ENCODE data around the gene UIMC1.

- TF ChIP-seq CTCF (conservative IDR thresholded peaks at IDR 0.05 in 1 of 2, IDR thresholded peaks at IDR 0.05 in 1 of 2; ENCODE audit: extremely low read depth in 1 of 2, insufficient read depth in 1 of 2, low read depth in 1 of 2, low read length in 2 of 2) (no peak), EZH2 (IDR thresholded peaks at IDR 0.05; ENCODE audit: borderline replicate concordance, low read length) (no peak)
Observed at GRCh38 chr5:176882567-176882903, 124.0 kb downstream of the UIMC1 start.
